Stimulated activated CD4-positive, alpha-beta T cell treated with anti-CD3 and anti-CD28 coated beads, Interleukin-1b, Interleukin-23, amount 100 ng/mL, for 4 hours (primary cell): ENCODE measurements around the gene RCAN3.
"Not testable (repeated sequence)": the region's sequence is repeated elsewhere in the genome, so short reads cannot be mapped to it uniquely, and the experiment has no call there.

Experiments
- DNase-seq, 2 donors: peaks; one replicate each; pipeline ENCODE4 v3.0.0-alpha.2; 2020; ENCODE audit warnings: low read depth in 2 of 2

The RCAN3 gene

DNA sequence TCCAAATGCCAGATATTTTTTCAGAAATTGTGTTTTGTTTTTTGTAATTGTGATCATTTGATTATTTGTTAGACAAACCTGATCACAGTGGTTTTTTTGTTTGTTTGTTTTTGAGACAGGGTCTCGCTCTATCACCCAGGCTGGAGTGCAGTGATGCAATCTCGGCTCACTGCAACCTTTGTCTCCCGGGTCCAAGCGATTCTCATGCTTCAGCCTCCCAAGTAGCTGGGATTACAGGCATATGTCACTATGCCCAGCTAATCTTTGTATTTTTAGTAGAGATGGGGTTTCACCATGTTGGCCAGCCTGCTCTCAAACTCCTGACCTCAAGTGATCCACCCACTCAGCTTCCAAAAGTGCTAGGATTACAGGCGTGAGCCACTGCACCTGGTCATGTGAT, 46.6 kb downstream of the RCAN3 start:
- DNase-seq = not testable (repeated sequence)

DNA sequence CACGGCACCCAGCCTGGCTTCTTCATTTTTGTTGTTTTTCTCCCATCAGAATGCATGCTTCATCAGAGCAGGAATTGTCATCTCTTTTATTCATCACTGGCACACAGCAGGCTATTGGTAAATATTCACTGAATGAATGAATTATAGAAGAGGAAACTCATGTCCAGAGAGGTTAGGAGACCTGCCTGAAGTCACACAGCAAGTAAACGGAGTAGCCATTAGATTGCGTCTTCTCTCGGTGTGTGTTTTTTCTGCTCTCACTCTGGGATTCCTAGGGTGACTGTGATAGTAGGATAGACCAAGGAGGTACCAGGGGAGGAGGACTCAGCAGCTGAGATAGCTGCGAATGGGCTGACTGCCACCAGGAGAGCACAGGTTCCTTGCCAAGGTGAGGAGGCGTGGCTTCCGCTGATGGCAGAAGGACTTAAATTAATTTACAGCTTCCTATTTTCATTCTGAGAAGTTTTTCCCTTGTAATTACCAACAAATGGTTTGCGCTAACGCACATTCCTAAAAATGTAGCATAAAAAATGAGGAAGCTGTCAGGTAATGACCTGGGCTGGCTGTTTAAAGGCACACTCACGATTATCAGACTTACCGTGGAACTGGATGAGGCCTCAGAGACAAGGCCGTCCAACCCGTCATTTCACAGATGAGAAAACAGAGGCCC, 48.8 kb downstream of the RCAN3 start:
- DNase-seq = no peak

DNA sequence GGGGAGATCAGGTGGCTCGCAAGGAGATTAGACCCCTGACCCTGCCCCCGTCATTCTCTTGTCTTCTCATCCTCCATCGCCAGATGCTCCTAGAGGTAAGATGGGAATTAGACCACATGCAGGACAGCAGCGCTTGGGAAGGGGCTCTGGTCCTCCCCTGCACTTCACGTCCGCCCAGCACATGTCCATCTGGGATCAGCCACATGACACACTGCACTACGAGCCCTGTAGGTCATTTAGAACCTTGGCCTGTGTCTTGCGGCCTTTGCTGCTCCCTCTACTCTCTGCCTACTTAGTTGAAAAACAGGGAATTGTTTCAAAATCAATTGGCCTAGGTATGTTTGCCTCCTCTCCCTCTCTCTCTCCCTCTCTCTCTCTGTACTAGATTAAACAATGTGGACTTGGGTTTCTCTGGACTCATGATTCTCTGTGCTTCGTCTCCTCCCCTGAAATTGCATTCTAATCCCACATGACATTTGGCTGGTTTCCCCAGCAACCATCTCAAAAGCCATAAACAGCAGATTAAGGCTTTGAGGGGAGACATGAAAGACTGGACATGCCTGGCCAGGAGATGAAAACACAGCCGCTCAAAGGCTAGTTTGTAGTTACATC, 49.4 kb downstream of the RCAN3 start:
- no peak for DNase-seq

DNA sequence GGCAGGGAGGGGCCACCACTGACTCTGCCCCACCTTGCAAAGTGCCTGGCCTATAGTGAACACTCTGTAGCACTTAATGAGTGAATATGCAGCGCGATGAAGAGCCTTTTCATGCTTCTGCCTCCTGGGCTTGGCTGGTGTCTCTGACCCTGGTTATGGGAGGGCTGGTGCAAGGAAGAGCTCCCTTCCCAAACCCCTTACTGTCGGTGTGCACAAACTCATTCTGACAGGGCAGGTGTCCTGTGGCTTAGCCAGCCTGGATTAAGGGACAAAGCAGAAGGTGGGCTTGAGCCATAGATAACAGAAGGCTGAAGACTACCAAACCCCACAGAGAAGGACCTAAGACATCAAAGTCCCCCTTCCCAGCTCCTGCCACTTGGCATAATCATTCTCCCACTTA, 51.3 kb downstream of the RCAN3 start:
- DNase-seq = no peak

- DNase-seq = no peak
These were observed 52.1 kb downstream of the RCAN3 start for GRCh38 chr1:24554714-24555113.

DNA sequence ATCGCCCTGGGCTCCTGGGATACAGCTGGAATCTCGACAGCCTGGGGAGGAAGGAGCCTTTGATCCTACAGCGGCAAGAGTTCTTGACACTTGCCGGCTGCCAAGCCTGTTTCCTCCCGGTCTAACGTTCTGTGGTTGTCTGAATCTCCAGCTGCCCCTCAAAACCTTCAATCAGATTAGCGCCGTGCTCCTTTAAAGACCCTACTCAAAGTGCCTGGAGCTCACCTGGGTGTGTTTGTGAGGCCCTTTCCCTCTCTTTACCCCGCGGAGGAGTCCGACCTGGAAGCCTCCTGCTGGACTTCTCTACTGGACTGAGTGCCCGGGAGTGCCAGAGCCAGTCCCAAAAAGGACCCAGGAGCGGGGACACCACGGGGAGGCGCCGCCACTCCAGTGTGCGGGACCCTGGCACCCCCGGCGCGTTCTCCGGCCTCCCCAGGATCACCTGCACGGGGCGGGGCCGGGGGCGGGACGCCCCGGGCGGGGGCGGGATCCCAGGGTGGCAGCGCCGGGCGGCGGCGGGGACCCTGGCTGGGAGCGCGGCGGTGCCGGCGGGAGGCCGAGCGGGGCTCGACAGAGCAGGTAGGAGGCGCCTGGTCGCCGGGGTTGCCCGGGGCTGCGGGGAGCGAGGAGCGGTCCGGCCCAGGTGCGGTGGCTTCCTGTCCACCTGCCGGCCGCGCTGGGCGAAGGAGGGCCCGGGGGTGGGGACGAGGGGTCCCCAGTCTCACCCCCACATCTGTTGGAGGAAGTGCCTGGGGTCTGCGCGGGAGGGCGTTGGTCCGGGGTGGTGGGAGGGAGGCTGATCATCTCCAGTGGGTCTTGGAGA, 53.2 kb downstream of the RCAN3 start, which contains the start of gene NCMAP:
TSS of gene NCMAP (plus strand) at position 497 of the 823 bp plus-strand sequence. CDS start 39,344 bp downstream, outside the sequence.
- DNase-seq = peak; percentile 45 to 53

DNA sequence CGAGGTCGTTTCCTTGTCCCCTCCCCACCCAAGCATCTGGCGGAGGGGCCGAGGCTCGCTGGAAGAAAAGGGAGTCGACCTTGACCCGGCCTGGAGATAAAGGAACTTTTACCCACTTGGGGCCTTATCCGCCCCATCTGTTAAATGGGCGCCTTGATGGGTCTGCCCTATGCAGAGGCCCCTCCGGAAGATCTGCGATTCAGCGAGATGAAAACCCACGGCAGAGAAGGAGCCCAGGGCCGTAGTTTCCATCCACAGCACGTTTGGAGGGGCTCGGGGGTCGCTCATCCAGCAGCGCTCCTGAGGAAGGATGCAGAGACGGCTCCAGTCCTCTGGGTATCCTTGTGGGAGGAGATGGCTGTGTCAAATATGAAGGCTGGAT, 53.8 kb downstream of the RCAN3 start:
- DNase-seq = no peak

GRCh38 chr1:24557220-24557619, 54.6 kb downstream of the RCAN3 start:
- DNase-seq = no peak

DNA sequence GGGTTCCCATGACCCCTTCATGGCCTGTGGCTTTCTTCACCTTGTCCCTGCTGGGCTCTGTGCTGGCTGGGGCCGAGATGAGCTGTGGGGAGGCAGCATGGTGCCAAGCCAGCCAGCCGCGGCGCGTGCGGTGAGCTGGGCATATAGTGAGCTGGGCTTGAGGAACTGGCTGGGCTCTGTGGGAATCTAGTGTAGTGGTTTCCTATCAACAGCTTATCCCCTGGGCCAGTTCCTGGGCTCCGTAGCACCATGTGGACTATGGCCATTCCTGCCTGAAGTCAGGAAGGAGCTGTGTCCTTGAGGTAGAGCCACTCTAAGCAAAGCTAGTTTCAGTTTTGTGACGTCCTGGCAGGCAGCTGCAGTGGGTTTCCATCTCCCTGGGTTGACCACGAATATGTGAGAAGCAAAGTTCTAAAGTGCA, 55.1 kb downstream of the RCAN3 start:
- DNase-seq = no peak

GRCh38 chr1:24558455-24558854, 55.8 kb downstream of the RCAN3 start:
- no peak for DNase-seq

DNA sequence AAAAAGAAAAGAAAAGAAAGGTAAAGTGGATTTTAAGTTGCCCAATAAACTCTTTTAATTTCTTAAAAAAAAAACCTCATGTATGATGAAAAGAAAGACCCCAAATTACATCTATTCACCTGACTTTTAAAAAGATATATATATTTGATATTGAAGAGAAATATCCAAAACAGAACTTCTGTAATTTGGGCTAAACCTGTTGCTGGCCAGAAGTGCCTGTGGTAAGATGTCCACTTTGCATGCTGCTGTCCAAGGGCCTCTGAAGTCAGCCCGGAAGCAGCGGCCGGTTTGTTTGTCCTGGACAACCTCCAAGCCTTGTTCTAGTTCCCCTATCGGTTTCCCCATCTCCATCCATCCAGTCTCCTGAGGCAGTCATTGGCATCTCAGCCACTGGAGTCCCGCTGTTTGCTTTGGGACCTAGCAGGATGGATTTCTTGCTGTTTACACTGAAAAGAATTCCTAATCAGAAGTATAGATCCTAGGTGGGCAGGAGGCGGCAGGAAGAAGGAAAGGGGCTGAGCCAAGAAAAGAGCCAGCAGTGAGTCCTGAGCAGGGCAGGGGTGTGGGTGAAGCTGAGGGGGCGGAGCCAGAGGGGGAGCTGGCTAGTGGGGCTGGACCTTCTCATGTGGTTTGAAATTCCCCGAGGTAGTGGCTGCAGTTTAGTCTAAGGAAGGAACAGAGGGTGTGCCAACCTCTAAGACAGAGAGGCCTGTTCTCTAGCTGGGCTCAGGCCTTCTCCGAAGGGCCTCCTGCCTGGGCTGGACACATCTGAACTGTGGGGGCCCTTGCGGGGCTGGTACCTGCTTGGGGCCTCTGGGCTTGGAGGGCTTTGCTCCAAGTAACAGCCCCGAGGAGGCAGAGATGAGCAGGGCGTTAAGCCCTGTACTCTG, 56.5 kb downstream of the RCAN3 start:
- DNase-seq = no peak

DNA sequence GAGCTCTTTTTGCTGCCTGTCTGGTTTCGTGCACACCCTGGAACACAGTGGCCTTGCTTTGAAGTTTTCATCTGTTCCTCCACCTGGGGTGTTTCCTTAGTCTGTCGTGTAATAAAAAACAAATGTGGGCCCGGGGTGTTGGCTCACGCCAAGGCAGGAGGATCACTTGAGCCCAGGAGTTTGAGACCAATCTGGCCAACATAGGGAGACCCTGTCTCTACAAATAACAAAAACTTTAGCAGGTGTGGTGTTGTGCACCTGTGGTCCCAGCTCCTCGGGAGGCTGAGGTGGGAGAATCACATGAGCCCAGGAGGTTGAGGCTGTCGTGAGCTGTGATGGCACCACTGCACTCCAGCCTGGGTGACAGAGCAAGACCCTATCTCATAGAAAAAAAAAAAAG, 57.7 kb downstream of the RCAN3 start:
- no peak for DNase-seq

DNA sequence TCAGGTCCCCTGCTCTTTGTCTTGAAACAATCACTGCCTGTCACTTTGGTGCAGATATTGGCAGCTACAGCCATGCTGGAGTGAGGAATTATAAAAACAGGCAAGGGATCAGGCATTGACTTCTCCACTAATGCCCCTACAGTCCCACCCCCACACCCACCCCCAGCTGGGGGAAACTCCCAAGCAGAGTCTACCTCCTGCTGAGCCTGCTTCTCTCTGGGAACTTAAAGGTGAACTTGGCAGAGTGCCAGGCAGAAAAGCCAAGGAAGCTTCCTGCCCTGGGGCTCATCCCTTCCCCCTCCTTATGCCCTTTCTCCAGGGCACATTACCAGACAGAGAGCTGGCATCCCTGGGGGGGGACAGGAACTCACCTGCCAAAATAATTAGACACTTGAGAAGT, 60.0 kb downstream of the RCAN3 start:
- no peak for DNase-seq

DNA sequence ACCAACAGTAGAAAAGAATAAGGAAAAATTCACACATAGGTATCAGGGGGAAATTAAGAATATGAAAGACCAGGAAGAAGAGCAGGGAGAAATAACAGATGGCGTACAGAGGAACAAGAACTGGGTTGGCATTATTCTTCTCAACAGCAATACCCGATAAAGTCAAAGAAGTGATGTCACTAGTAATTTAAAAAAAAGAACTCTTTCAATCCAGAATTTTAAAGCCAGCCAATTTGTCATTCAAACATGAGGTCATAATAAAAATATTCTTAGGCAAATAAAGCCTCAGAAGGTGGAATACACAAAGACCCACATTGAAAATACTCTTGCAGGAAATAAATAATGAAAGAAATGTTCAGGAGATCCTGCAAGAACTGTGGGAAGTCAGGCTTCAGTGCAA, 62.1 kb downstream of the RCAN3 start:
- no peak for DNase-seq

- DNase-seq = no peak
These were observed 63.7 kb downstream of the RCAN3 start for GRCh38 chr1:24566236-24566867.

- no peak for DNase-seq
These were observed 65.3 kb downstream of the RCAN3 start for GRCh38 chr1:24567792-24568388.

GRCh38 chr1:24568475-24568874, 65.8 kb downstream of the RCAN3 start:
- DNase-seq = no peak

- no peak for DNase-seq
These were observed 67.9 kb downstream of the RCAN3 start for GRCh38 chr1:24570265-24571125.

DNA sequence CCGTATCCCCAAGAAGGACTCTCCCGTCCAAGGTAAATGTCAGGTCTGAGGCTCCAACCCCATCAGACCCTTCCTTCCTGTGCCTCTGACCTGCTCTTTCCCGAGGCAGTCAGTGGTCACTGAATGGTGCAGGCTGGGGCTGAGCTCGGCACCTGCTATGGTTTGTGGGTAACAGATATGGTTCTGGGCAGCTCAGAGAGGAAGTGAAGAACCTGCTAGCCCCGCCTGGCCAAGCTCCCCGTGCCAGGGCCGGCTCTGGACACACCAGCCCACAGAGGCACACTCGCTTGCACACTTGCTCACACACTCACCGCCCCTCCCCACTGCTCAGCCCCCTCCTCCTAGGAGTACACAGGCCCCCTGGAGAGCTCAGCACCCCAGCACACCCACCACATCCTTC, 69.7 kb downstream of the RCAN3 start:
- DNase-seq = no peak
